ENCODE results near the gene MDFIC2. TPM values are rescaled to one million over a fixed set of nuclear protein-coding genes. Genes with fewer than 3 reads are reported as not detected.

Gene MDFIC2
- not detected in 2 replicates for polyA plus RNA-seq (2011; rRNA removed)
- polyA minus RNA-seq (2011; rRNA and poly(A)+ RNA removed) = not detected in 2 replicates

DNA sequence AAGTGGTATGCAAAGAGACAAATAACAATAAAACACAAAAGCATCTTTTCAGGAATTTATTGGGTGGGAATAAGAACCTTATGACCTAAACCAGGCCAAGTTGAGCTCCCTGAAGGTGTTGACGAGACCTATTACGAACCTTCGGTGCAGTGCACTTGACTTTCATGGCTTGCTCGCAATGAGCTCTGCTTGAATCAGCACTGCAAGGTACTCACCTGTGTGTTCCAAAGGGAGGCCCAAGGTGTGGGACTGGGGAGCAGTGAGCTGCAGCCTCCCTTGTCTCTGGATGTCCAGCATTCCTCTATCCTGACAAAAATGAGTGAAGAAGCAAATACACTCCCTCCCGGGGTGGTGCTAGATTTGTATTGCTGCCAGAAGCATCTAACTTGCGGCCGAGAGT, at the start of gene MDFIC2:
Gene MDFIC2 (minus strand): TSS at position 303 of the 400 bp plus-strand sequence. CDS start 665 bp downstream, outside the sequence.
- CTCF ChIA-PET = no interaction called here
- Histone ChIP-seq H3K36me3 (ENCODE audit: control insufficient read depth, insufficient read depth, low read length) (no peaks in the 10 kb centered on the region), H3K27me3 (ENCODE audit: control insufficient read depth, insufficient read depth, low read length) (0 out of 2 replicates have a peak, but pooled peaks cover 1% of the 10 kb centered on the region), H3K4me3 (ENCODE audit: low read depth, low read length) (no peak within 1 kb of the TSS)
- DNase-seq (ENCODE audit: low read depth) = no peak
- TF ChIP-seq, protein P1, sequence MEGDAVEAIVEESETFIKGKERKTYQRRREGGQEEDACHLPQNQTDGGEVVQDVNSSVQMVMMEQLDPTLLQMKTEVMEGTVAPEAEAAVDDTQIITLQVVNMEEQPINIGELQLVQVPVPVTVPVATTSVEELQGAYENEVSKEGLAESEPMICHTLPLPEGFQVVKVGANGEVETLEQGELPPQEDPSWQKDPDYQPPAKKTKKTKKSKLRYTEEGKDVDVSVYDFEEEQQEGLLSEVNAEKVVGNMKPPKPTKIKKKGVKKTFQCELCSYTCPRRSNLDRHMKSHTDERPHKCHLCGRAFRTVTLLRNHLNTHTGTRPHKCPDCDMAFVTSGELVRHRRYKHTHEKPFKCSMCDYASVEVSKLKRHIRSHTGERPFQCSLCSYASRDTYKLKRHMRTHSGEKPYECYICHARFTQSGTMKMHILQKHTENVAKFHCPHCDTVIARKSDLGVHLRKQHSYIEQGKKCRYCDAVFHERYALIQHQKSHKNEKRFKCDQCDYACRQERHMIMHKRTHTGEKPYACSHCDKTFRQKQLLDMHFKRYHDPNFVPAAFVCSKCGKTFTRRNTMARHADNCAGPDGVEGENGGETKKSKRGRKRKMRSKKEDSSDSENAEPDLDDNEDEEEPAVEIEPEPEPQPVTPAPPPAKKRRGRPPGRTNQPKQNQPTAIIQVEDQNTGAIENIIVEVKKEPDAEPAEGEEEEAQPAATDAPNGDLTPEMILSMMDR (IDR thresholded peaks at IDR 0.05; ENCODE audit: insufficient read depth, low read depth, low read length) = no peak
- POLR2A ChIA-PET = no interaction called here

DNA sequence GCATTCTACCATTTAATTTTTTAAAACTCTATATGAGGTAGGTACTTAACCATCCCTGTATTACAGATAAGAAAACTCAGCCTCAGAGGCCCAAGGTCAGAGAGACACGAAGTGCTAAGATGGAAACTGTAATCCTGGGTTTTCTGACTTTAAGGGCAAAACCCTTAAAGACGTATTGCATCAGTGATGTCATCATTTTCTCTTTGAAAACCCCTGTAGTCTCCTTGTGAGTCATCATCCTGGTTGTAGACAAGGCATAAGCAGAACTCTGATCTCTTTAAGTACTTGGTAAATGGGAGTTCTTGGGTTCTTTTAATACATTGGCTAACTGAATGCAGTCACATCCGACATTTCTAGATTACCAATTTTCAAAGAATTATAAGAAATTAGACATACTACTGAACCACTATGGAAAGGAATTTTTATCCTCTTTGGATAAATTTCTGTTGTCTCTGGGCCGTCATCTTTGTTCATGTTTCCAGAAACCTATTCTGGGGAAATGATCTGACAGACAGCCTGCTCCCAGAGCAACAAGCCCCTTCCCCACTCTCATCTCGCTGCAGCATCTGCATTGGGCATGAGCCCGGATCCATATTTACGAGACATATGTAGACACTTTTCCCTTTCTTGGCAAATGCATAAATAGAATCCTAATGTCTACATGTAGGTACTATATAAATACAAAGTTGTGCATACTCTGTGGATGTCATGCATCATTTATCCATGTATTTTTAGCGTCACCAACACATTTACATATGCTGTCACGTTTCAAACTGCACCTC, 48.7 kb upstream of the MDFIC2 start:
- no peak for DNase-seq (ENCODE audit: low read depth)
- no peaks in the 10 kb centered on the region for H3K36me3 ChIP-seq (ENCODE audit: control insufficient read depth, insufficient read depth, low read length)
- ChIA-PET POLR2A (no interaction called here), CTCF (no interaction called here)
- H3K27me3 ChIP-seq (ENCODE audit: control insufficient read depth, insufficient read depth, low read length) = no peaks in the 10 kb centered on the region
- H3K4me3 ChIP-seq (ENCODE audit: low read depth, low read length) = no peak overlapping the region
- TF ChIP-seq, protein P1 (IDR thresholded peaks at IDR 0.05; ENCODE audit: insufficient read depth, low read depth, low read length) = no peak

- no peaks in the 10 kb centered on the region for H3K36me3 ChIP-seq (ENCODE audit: control insufficient read depth, insufficient read depth, low read length)
- H3K4me3 ChIP-seq (ENCODE audit: low read depth, low read length) = no peak overlapping the region
- POLR2A ChIA-PET = no interaction called here
- no peak for DNase-seq (ENCODE audit: low read depth)
- TF ChIP-seq, protein P1 (IDR thresholded peaks at IDR 0.05; ENCODE audit: insufficient read depth, low read depth, low read length) = no peak
- H3K27me3 ChIP-seq (ENCODE audit: control insufficient read depth, insufficient read depth, low read length) = no peaks in the 10 kb centered on the region
- CTCF ChIA-PET = no interaction called here
Measured at GRCh38 chr3:70359711-70360110, 47.3 kb upstream of the MDFIC2 start.

GRCh38 chr3:70358978-70359580, 46.6 kb upstream of the MDFIC2 start:
- Histone ChIP-seq H3K36me3 (ENCODE audit: control insufficient read depth, insufficient read depth, low read length) (no peaks in the 10 kb centered on the region), H3K4me3 (ENCODE audit: low read depth, low read length) (no peak overlapping the region), H3K27me3 (ENCODE audit: control insufficient read depth, insufficient read depth, low read length) (no peaks in the 10 kb centered on the region)
- CTCF ChIA-PET = interaction anchor here (1.2 kb wide), 1 partner anchor 7 kb away, joined by 4 read pairs; no protein-coding TSS in a partner anchor
- no peak for DNase-seq (ENCODE audit: low read depth)
- TF ChIP-seq, protein P1 (IDR thresholded peaks at IDR 0.05; ENCODE audit: insufficient read depth, low read depth, low read length) = peak; percentile 71
- POLR2A ChIA-PET = interaction anchor here (0.6 kb wide), 1 partner anchor 394 kb away, joined by 4 read pairs; no protein-coding TSS in a partner anchor

GRCh38 chr3:70352215-70352614, 39.8 kb upstream of the MDFIC2 start:
- TF ChIP-seq, protein P1 (IDR thresholded peaks at IDR 0.05; ENCODE audit: insufficient read depth, low read depth, low read length) = no peak
- Histone ChIP-seq H3K36me3 (ENCODE audit: control insufficient read depth, insufficient read depth, low read length) (no peaks in the 10 kb centered on the region), H3K27me3 (ENCODE audit: control insufficient read depth, insufficient read depth, low read length) (no peaks in the 10 kb centered on the region), H3K4me3 (ENCODE audit: low read depth, low read length) (no peak overlapping the region)
- ChIA-PET CTCF (no interaction called here), POLR2A (no interaction called here)
- no peak for DNase-seq (ENCODE audit: low read depth)
